Measurements from ENCODE around the gene GFOD1. TPM values are rescaled to one million over a fixed set of nuclear protein-coding genes. Genes with fewer than 3 reads are reported as not detected.

Gene GFOD1
- total RNA-seq, 1 experiment from 2014 or later, result 0.68 TPM

DNA sequence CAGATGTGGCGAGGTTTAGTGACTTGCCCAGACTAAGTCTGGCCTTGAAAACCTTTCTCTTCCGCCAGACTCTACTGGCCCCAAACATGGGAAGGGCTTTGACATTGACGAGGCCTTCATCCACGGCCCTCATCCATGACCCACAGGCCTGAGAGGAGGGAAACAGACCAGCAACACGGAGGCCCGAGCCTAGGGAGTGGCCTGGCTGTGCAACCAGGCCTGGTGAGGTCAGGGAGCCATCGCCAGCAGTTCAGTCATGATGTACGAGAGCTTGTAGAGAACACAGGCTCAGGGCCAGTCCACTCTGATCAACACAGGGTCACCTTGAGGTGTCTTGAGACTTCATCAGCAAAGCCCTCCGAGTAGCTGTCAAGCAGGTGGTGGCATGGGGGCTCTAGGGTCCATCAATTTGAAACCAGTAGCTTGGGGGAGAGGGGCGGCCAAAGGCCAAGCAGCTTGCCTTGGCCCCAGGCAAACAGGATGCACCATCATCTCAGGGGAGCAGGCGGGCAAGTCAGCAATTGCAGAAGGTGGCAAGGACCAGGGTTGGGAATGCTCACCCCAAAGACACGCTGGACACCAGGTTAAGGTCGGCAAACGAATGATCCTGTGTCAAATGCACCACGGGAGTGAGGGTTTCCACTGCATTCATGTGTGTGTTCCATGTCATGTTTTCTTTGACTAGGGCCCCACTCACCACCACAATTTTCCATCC, 36.1 kb downstream of the GFOD1 start:
- POLR2A ChIA-PET (ENCODE audit: unreplicated experiment), result interaction anchor here (0.6 kb wide), 1 partner anchor 15 kb away, joined by 12 read pairs; no protein-coding TSS in a partner anchor
- Histone ChIP-seq H3K27ac (no peak overlapping the region), H4K20me1 (ENCODE audit: insufficient read depth) (no peaks in the 10 kb centered on the region), H3K4me2 (no peak overlapping the region), H3K27me3 (ENCODE audit: insufficient read depth, low read depth) (no peaks in the 10 kb centered on the region), H3K4me1 (replicated peaks; ENCODE audit: insufficient read depth) (peaks cover 22% of the 10 kb centered on the region), H3K36me3 (ENCODE audit: low read depth) (no peaks in the 10 kb centered on the region), H3K79me2 (ENCODE audit: low read depth) (no peaks in the 10 kb centered on the region), H3K4me3 (no peak overlapping the region), H3K9me2 (ENCODE audit: insufficient read depth) (no peaks in the 10 kb centered on the region), H3K9me3 (ENCODE audit: insufficient read depth, low read depth) (no peaks in the 10 kb centered on the region), H3F3A (ENCODE audit: insufficient read depth, low read depth) (peaks cover 13% of the 10 kb centered on the region; the same call in 1 of the 2 replicates), H2AFZ (no peak overlapping the region)
- TF ChIP-seq EZH2 (IDR thresholded peaks at IDR 0.05; ENCODE audit: low read depth), result no peak
- TF ChIP-seq, protein P1, sequence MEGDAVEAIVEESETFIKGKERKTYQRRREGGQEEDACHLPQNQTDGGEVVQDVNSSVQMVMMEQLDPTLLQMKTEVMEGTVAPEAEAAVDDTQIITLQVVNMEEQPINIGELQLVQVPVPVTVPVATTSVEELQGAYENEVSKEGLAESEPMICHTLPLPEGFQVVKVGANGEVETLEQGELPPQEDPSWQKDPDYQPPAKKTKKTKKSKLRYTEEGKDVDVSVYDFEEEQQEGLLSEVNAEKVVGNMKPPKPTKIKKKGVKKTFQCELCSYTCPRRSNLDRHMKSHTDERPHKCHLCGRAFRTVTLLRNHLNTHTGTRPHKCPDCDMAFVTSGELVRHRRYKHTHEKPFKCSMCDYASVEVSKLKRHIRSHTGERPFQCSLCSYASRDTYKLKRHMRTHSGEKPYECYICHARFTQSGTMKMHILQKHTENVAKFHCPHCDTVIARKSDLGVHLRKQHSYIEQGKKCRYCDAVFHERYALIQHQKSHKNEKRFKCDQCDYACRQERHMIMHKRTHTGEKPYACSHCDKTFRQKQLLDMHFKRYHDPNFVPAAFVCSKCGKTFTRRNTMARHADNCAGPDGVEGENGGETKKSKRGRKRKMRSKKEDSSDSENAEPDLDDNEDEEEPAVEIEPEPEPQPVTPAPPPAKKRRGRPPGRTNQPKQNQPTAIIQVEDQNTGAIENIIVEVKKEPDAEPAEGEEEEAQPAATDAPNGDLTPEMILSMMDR (conservative IDR thresholded peaks at IDR 0.05), result no peak
- CTCF ChIA-PET, result no interaction called here
- DNase-seq, result no peak
- BruUV-seq (replicated peaks), result no TSS peak
- intact Hi-C loops (cut with micrococcal nuclease; ENCODE audit: unreplicated experiment), result no loop called here

DNA sequence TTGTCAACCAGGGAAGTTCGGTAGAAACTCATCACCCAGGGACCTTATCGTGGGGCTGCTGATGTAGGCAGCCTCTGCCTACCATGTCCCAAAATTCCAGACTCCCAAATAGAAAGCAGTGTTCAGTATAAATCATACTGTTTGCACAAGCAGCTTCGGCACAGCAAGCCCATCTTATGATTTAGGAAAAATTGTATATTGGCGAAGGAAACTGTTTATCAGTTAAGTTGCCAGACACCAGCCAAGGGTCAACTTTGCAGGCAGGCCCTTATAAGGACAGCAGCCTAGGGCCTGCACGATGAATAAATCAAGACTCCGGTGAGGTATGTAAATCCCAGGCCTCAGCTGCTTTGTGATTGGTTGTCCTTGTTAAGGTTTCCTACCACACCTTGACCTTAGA, 36.8 kb downstream of the GFOD1 start:
- no peaks in the 10 kb centered on the region for H3K9me2 ChIP-seq (ENCODE audit: insufficient read depth)
- no peak for DNase-seq
- no peak overlapping the region for H3K4me3 ChIP-seq
- no peaks in the 10 kb centered on the region for H4K20me1 ChIP-seq (ENCODE audit: insufficient read depth)
- no peak overlapping the region for H3K27ac ChIP-seq
- peaks cover 13% of the 10 kb centered on the region; the same call in 1 of the 2 replicates for H3F3A ChIP-seq (ENCODE audit: insufficient read depth, low read depth)
- H3K79me2 ChIP-seq (ENCODE audit: low read depth), result no peaks in the 10 kb centered on the region
- H3K4me2 ChIP-seq, result no peak overlapping the region
- H3K4me1 ChIP-seq (replicated peaks; ENCODE audit: insufficient read depth), result peaks cover 22% of the 10 kb centered on the region
- intact Hi-C loops (cut with micrococcal nuclease; ENCODE audit: unreplicated experiment), result no loop called here
- POLR2A ChIA-PET (ENCODE audit: unreplicated experiment), result no interaction called here
- CTCF ChIA-PET, result no interaction called here
- BruUV-seq (replicated peaks), result no TSS peak
- TF ChIP-seq EZH2 (IDR thresholded peaks at IDR 0.05; ENCODE audit: low read depth), result no peak
- TF ChIP-seq, protein P1 (conservative IDR thresholded peaks at IDR 0.05), result no peak
- no peak overlapping the region for H2AFZ ChIP-seq
- no peaks in the 10 kb centered on the region for H3K9me3 ChIP-seq (ENCODE audit: insufficient read depth, low read depth)
- H3K36me3 ChIP-seq (ENCODE audit: low read depth), result no peaks in the 10 kb centered on the region
- no peaks in the 10 kb centered on the region for H3K27me3 ChIP-seq (ENCODE audit: insufficient read depth, low read depth)

DNA sequence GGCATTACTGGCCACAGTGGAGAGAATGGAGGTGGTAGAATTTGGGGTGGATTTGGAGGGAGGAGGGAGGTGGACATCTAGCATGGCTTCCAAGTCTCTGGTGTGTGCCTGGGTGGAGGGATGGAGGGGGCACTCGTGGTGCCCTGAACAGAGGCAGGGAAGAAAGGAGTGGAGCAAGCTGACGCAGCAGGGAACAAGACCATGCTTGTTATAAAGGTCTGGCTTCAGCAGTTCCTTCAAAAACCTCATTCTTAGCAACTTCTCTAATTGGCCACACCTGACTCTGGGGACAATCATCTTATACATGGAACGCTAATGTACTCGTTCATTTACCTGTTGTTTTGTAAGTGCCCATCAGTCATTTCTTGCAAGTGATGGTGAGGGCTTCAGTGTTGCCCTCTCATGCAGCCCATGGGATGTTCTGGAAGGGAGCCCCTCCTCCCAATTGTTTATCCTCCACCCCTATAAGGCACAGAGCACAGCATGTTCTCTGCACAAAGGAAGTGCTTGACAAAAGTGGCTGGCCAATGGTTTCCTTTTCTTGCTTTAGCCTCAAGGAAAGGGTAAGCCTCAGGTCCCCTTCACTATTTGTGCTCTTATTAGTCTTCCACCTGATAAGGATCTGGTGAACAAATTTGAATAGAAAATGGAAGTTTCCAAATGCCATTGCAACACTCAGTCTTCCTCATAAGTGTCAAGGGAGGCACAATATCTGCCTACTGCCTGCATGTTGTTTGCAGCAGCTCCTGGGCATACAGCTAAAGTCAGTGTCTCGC, 39.3 kb downstream of the GFOD1 start:
- POLR2A ChIA-PET (ENCODE audit: unreplicated experiment), result no interaction called here

More for the DNA sequence above, 39.3 kb downstream of the GFOD1 start:
- CTCF ChIA-PET, result no interaction called here
- Histone ChIP-seq H3K9me2 (ENCODE audit: insufficient read depth) (no peaks in the 10 kb centered on the region), H3K4me1 (replicated peaks; ENCODE audit: insufficient read depth) (peaks cover 2% of the 10 kb centered on the region), H3K4me3 (no peak overlapping the region), H3K27ac (no peak overlapping the region), H3K27me3 (ENCODE audit: insufficient read depth, low read depth) (no peaks in the 10 kb centered on the region), H3F3A (ENCODE audit: insufficient read depth, low read depth) (peaks cover 1% of the 10 kb centered on the region; the same call in 1 of the 2 replicates), H3K9me3 (ENCODE audit: insufficient read depth, low read depth) (no peaks in the 10 kb centered on the region), H3K79me2 (ENCODE audit: low read depth) (no peaks in the 10 kb centered on the region), H2AFZ (no peak overlapping the region), H3K4me2 (no peak overlapping the region), H3K36me3 (ENCODE audit: low read depth) (no peaks in the 10 kb centered on the region), H4K20me1 (ENCODE audit: insufficient read depth) (no peaks in the 10 kb centered on the region)
- TF ChIP-seq, protein P1 (conservative IDR thresholded peaks at IDR 0.05), result no peak
- TF ChIP-seq EZH2 (IDR thresholded peaks at IDR 0.05; ENCODE audit: low read depth), result no peak
- intact Hi-C loops (cut with micrococcal nuclease; ENCODE audit: unreplicated experiment), result no loop called here
- DNase-seq, result peak in 1 of 2 experiments; percentile 39
- BruUV-seq (replicated peaks), result no TSS peak
